Activated naive CD8-positive, alpha-beta T cell treated with anti-CD3 and anti-CD28 coated beads, Interleukin-2, amount 50 U/mL, for 24 hours (primary cell): ENCODE data around the gene PSD.

Experiments used
- ATAC-seq: fragments of 150-1000 bp; cut with Tn5 transposase; one replicate; pipeline ENCODE4 v1.10.0; 2021
- DNase-seq: peaks from one replicate; pipeline ENCODE4 v3.0.0; 2021
- H3K27ac Mint-ChIP-seq: one replicate; pipeline ENCODE4 v1.8.0; 2021; ENCODE audit warnings: mild to moderate bottlenecking, mixed read lengths
- H3K27me3 Mint-ChIP-seq: one replicate; pipeline ENCODE4 v1.8.0; 2021; ENCODE audit warnings: mixed read lengths
- H3K36me3 Mint-ChIP-seq: one replicate; pipeline ENCODE4 v1.8.0; 2021; ENCODE audit warnings: low read depth, mixed read lengths
- H3K4me1 Mint-ChIP-seq: one replicate; pipeline ENCODE4 v1.8.0; 2021; ENCODE audit warnings: mixed read lengths
- H3K4me3 Mint-ChIP-seq: one replicate; pipeline ENCODE4 v1.8.0; 2021; ENCODE audit warnings: mild to moderate bottlenecking, moderate library complexity, mixed read lengths
- H3K9me3 Mint-ChIP-seq: one replicate; pipeline ENCODE4 v1.8.0; 2021; ENCODE audit warnings: mixed read lengths

PSD gene

DNA sequence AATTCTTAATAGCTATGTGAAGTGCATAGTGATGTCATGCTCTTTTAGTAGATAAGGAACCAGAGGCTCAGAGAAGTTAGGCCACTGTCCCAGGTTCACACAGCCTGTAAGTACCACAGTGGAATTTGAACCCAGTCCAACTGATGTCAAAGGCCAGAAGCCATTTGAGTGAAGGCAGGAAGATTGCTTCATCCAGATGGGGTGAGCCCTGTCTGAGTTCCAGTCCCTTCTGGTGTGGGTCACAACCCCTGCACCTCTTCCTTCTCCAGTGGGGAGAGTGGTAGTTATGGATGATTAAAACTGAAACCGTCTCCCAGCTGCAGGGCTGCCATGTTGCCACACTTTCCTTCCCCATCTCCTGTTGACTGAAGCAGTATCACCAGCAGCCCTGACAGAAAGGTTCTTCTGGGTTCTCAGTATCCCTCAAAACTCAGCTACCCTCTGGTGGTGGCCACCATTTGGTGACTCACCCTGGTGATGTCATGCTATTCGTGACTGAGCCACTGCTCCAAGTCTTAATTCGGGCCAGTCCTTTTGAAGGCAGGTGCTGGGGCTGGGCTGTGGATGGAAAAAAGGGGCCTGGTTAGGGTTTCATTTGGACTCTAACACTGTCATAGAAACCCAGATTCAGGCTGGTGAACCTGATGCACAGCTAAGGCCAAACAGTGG lies 34.2 kb upstream of the PSD start:
- Mint-ChIP-seq H3K9me3 (no peaks in the 10 kb centered on the region), H3K27me3 (no peaks in the 10 kb centered on the region), H3K4me3 (peak overlapping the region; percentile 90), H3K27ac (peak overlapping the region; percentile 96), H3K36me3 (peaks cover 25% of the 10 kb centered on the region), H3K4me1 (peaks cover 45% of the 10 kb centered on the region)
- peak; percentile 80 for DNase-seq
- peak; percentile 80 for ATAC-seq

- Mint-ChIP-seq H3K36me3 (peaks cover 25% of the 10 kb centered on the region), H3K9me3 (no peaks in the 10 kb centered on the region), H3K4me3 (peak within 1 kb of the TSS; percentile 92), H3K27me3 (no peaks in the 10 kb centered on the region), H3K4me1 (peaks cover 45% of the 10 kb centered on the region), H3K27ac (peak within 1 kb of the TSS; percentile 96)
- DNase-seq (peak; percentile 19), ATAC-seq (no peak)
These were observed 32.8 kb upstream of the PSD start, which contains the start of gene C10orf95 for GRCh38 chr10:102451105-102451969. TSS of gene C10orf95 (minus strand) at chr10:102451543. CDS start at chr10:102451093, 450 bp downstream.

DNA sequence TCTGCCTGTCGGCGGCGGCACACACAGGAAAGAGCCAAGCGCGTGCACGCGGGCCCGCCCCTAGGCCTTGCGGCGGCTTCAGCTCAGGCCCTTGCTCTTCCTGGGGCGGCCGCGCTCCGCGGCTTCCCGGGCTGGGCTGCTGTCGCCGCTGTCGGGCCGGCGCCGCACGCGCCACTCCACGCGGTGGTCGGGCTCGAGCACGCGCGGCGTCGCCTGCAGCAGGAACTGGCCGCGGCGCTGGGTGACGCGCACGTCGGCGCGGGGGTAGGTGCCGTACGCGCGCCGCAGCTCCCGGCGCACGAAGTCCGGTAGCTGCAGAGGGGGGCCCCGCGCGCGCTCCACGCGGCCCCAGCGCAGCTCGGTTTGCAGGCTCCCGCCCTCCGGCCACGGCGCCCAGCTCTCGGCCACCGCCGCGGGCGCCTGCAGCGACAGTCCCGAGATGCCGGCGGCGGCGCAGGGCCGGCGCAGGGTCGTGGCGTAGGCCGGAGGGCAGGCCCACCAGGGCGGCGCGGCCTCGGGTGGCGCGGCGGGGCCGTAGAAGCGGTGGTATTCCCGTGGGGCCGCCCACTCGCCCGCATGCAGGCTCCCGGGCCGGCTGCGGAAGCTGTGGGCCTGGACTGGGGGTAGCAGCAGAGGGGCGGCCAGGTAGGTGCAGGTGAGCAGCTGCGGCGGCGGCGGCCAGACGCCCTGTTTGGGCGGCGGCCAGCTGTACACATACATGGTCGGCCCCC lies 32.0 kb upstream of the PSD start:
- DNase-seq, result peak; percentile 86

DNA sequence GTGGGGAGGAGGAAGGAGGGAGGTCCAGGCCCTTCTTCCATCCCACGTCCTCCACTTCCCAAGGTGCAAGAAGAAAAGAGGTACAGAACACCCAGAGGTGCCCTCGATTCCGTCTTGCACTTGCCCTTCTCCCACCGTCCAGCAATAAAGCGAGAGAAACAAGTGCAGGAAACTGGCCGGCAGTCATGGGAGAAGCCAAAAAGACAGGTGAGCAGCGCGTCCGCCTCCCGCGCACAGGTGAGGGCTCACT lies 31.5 kb upstream of the PSD start:
- ATAC-seq (no peak), DNase-seq (no peak)
- H3K36me3 Mint-ChIP-seq, result peaks cover 23% of the 10 kb centered on the region
- no peaks in the 10 kb centered on the region for H3K9me3 Mint-ChIP-seq
- H3K4me3 Mint-ChIP-seq, result peak overlapping the region; percentile 92
- no peaks in the 10 kb centered on the region for H3K27me3 Mint-ChIP-seq
- H3K27ac Mint-ChIP-seq, result peak overlapping the region; percentile 89
- peaks cover 45% of the 10 kb centered on the region for H3K4me1 Mint-ChIP-seq

More for the DNA sequence above, 32.0 kb upstream of the PSD start:
- Mint-ChIP-seq H3K27ac (peak overlapping the region; percentile 89), H3K36me3 (peaks cover 25% of the 10 kb centered on the region), H3K27me3 (no peaks in the 10 kb centered on the region), H3K4me1 (peaks cover 45% of the 10 kb centered on the region), H3K4me3 (peak overlapping the region; percentile 92), H3K9me3 (no peaks in the 10 kb centered on the region)
- ATAC-seq, result peak; percentile 70

DNA sequence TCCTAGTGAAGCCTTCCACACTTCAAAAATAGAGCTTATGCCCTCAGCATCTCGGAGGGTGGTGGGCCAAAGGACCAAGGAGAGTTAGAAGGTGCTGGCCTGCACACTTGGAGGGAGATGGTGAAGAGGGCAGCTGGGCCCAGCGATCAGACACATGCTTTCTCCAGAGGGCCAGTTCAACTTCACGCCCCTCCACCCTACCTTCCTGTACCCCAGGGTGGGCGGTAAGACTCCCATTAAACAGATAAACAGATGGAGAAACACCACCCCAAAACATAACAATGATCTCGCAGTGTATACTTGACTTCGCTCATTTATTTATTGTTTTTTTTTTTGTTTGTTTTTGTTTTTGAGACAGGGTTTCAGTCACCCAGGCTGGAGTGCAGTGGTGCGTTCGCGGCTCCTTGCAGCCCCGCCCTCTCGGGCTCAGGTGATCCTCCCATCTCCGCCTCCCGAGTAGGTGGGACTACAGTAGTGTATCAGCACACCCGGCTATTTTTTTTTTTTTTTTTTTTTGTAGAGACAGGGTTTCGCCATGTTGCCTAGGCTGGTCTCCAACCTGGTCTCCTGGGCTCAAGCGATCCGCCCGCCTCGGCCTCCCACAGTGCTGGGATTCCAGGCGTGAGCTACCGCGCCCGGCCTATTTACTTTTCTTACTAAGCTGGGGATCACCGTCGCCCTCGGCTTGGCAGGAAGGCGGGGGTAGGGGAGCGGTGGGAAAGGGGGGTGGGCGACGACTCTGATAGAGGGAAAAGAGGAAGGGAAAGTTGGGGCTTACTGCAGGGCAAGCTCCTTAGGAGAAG lies 30.9 kb upstream of the PSD start:
- Mint-ChIP-seq H3K9me3 (no peaks in the 10 kb centered on the region), H3K4me1 (peaks cover 43% of the 10 kb centered on the region), H3K36me3 (peaks cover 23% of the 10 kb centered on the region), H3K27ac (peak overlapping the region; percentile 89), H3K27me3 (no peaks in the 10 kb centered on the region), H3K4me3 (peak overlapping the region; percentile 92)
- peak; percentile 82 for DNase-seq
- ATAC-seq, result peak; percentile 53

DNA sequence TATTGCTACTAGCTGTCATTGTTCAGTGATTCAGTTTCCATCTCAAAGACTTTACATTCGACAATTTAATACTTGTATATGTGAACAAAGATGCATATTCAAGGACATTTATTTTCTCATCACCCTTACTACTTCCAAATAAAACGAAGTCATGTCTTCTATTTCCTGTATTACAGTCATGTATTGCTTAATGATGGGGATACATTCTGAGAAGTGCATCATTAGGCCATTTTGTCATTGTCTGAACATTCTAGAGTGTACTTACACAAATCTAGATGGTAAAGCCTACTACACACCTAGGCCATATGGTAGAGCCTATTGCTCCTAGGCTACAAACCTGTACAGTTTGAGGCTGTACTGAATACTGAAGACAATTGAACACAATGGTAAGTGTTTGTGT lies 26.3 kb upstream of the PSD start:
- Mint-ChIP-seq H3K27ac (no peak overlapping the region), H3K4me1 (peaks cover 13% of the 10 kb centered on the region), H3K36me3 (no peaks in the 10 kb centered on the region), H3K9me3 (no peaks in the 10 kb centered on the region), H3K4me3 (no peak overlapping the region), H3K27me3 (no peaks in the 10 kb centered on the region)
- ATAC-seq (no peak), DNase-seq (no peak)

GRCh38 chr10:102438374-102438773 lies 19.8 kb upstream of the PSD start:
- Mint-ChIP-seq H3K9me3 (no peaks in the 10 kb centered on the region), H3K4me3 (peak overlapping the region; percentile 85), H3K36me3 (peaks cover 13% of the 10 kb centered on the region), H3K27me3 (no peaks in the 10 kb centered on the region), H3K27ac (no peak overlapping the region), H3K4me1 (peaks cover 45% of the 10 kb centered on the region)
- no peak for ATAC-seq
- no peak for DNase-seq

DNA sequence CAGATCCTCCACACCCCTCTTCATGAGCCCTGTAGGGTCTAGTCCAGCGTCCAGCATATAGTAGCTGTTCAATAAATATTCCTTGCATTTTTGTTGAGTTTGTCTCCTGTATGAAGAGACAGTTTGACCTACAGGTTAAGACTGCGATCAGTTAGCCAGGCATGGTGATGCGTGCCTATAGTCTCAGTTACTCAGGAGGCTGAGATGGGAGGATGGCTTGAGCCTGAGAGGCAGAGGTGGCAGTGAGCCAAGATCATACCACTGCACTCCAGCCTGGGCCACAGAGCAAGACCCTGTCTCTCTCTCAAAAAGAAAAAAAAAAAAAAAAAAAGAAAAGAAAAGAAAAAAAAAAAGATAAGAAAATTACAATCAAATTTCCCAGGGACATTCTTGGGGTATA lies 18.9 kb upstream of the PSD start:
- Mint-ChIP-seq H3K27ac (peak overlapping the region; percentile 74), H3K36me3 (peaks cover 13% of the 10 kb centered on the region), H3K4me3 (peak overlapping the region; percentile 85), H3K4me1 (peaks cover 52% of the 10 kb centered on the region), H3K9me3 (no peaks in the 10 kb centered on the region), H3K27me3 (no peaks in the 10 kb centered on the region)
- ATAC-seq (no peak), DNase-seq (no peak)

DNA sequence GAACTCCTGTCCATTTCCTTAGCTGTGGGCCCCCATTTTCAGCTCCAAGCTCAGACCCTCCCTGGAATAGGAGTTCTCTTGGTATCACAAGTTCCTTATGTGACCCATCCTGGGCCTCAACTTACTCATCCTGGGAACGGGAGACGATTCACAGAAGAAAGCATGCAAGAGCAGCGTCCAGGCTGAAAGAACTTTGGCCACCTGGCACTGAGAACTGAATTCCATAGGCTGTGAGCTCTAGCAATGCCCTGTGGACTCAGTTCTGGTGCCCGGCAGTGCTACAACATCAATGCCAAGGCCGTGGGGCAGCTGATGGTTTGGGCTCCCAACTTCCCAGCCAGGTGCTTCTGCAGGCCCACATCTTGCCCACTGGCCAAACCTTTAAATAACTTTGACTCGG lies 17.7 kb upstream of the PSD start:
- Mint-ChIP-seq H3K4me1 (peaks cover 60% of the 10 kb centered on the region), H3K36me3 (peaks cover 13% of the 10 kb centered on the region), H3K9me3 (no peaks in the 10 kb centered on the region), H3K27me3 (no peaks in the 10 kb centered on the region), H3K4me3 (peak overlapping the region; percentile 85), H3K27ac (peak overlapping the region; percentile 92)
- no peak for ATAC-seq
- DNase-seq, result no peak

GRCh38 chr10:102435529-102436233 lies 17.1 kb upstream of the PSD start:
- peak; percentile 60 for DNase-seq
- Mint-ChIP-seq H3K36me3 (peaks cover 13% of the 10 kb centered on the region), H3K4me1 (peaks cover 60% of the 10 kb centered on the region), H3K27ac (peak overlapping the region; percentile 92), H3K4me3 (peak overlapping the region; percentile 85), H3K27me3 (no peaks in the 10 kb centered on the region), H3K9me3 (no peaks in the 10 kb centered on the region)
- peak; percentile 30 for ATAC-seq

GRCh38 chr10:102435133-102435497 lies 16.5 kb upstream of the PSD start:
- peak overlapping the region; percentile 92 for H3K27ac Mint-ChIP-seq
- no peaks in the 10 kb centered on the region for H3K27me3 Mint-ChIP-seq
- DNase-seq, result no peak
- no peak for ATAC-seq
- H3K4me3 Mint-ChIP-seq, result peak overlapping the region; percentile 85
- H3K4me1 Mint-ChIP-seq, result peaks cover 61% of the 10 kb centered on the region
- peaks cover 14% of the 10 kb centered on the region for H3K36me3 Mint-ChIP-seq
- H3K9me3 Mint-ChIP-seq, result no peaks in the 10 kb centered on the region

- no peaks in the 10 kb centered on the region for H3K27me3 Mint-ChIP-seq
- peaks cover 61% of the 10 kb centered on the region for H3K4me1 Mint-ChIP-seq
- peak overlapping the region; percentile 85 for H3K4me3 Mint-ChIP-seq
- H3K27ac Mint-ChIP-seq, result peak overlapping the region; percentile 92
- H3K36me3 Mint-ChIP-seq, result peaks cover 14% of the 10 kb centered on the region
- DNase-seq (no peak), ATAC-seq (no peak)
- H3K9me3 Mint-ChIP-seq, result no peaks in the 10 kb centered on the region
These were observed 16.0 kb upstream of the PSD start for GRCh38 chr10:102434394-102435132.

DNA sequence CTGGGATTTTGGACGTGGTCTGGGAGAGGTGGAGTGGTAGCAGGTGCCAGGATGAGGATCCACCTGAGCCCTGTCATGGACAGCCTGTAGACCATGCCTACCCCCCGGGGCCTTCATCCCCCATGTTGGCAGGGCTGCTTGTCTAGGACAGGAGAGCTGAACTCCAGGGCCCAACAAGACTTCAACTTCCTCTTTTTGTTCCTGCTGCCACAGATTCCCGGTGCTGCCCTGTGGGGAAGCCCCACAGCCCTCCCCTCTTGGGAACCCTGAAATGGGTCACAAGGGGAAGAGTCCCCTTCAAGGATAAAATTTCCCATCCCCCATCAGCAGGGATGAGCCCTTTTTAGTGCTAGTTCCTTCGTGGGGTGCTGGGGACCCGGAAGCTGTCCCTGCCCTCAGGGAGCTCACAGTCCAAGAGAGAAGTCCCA lies 15.0 kb upstream of the PSD start:
- ATAC-seq (no peak), DNase-seq (no peak)
- Mint-ChIP-seq H3K27ac (peak overlapping the region; percentile 92), H3K4me1 (peaks cover 61% of the 10 kb centered on the region), H3K27me3 (no peaks in the 10 kb centered on the region), H3K4me3 (peak overlapping the region; percentile 85), H3K9me3 (no peaks in the 10 kb centered on the region), H3K36me3 (peaks cover 14% of the 10 kb centered on the region)
